HG03175 (cell line): Measurements from ENCODE around the gene SAMD10.
"Not testable (repeated sequence)": the region's sequence is repeated elsewhere in the genome, so short reads cannot be mapped to it uniquely, and the experiment has no call there.

Experiments
- ATAC-seq: cut with Tn5 transposase; IDR thresholded peaks from one replicate; pipeline ENCODE4 v1.9.1; 2021; ENCODE audit warnings: mild to moderate bottlenecking, moderate library complexity; ENCODE audit not compliant: unreplicated experiment

The SAMD10 gene

GRCh38 chr20:63969838-63970713 lies 9.4 kb downstream of the SAMD10 start, which contains the start of gene ZNF512B:
ZNF512B (minus strand) TSS chr20:63969930; CDS start chr20:63967950, 1,980 bp downstream.
- no peak for ATAC-seq

- ATAC-seq: no peak
Observed at GRCh38 chr20:63968928-63969760, 10.3 kb downstream of the SAMD10 start.

- ATAC-seq: no peak
Observed at GRCh38 chr20:63968136-63968927, 11.1 kb downstream of the SAMD10 start.

- no peak for ATAC-seq
Observed at GRCh38 chr20:63967330-63968135, 11.9 kb downstream of the SAMD10 start.

GRCh38 chr20:63966944-63967322 lies 12.5 kb downstream of the SAMD10 start:
- no peak for ATAC-seq

- no peak for ATAC-seq
Observed at GRCh38 chr20:63966172-63966943, 13.1 kb downstream of the SAMD10 start.

GRCh38 chr20:63964412-63964811 lies 15.0 kb downstream of the SAMD10 start:
- no peak for ATAC-seq

GRCh38 chr20:63963784-63964301 lies 15.6 kb downstream of the SAMD10 start:
- ATAC-seq: no peak

- no peak for ATAC-seq
Observed at GRCh38 chr20:63963348-63963741, 16.1 kb downstream of the SAMD10 start.

- no peak for ATAC-seq
Observed at GRCh38 chr20:63962426-63963347, 16.8 kb downstream of the SAMD10 start.

- ATAC-seq: no peak
Observed at GRCh38 chr20:63961664-63962425, 17.6 kb downstream of the SAMD10 start.

GRCh38 chr20:63960654-63961621 lies 18.5 kb downstream of the SAMD10 start:
- ATAC-seq: not testable (repeated sequence)

- ATAC-seq: no peak
Observed at GRCh38 chr20:63959699-63960075, 19.8 kb downstream of the SAMD10 start.

- no peak for ATAC-seq
Observed at GRCh38 chr20:63958964-63959698, 20.3 kb downstream of the SAMD10 start.

- no peak for ATAC-seq
Observed at GRCh38 chr20:63958471-63958870, 21.0 kb downstream of the SAMD10 start.
